HG02623 (cell line): ENCODE measurements around the gene WWTR1.

ENCODE experiments used
- ATAC-seq: cut with Tn5 transposase; IDR thresholded peaks from one replicate; pipeline ENCODE4 v1.9.1; 2021; ENCODE audit warnings: moderate library complexity; ENCODE audit not compliant: unreplicated experiment

Gene WWTR1

GRCh38 chr3:149625795-149626194, 32.0 kb downstream of the WWTR1 start:
- no peak for ATAC-seq

- no peak for ATAC-seq
Observed at GRCh38 chr3:149623824-149624223, 34.0 kb downstream of the WWTR1 start.

GRCh38 chr3:149621218-149622005, 36.4 kb downstream of the WWTR1 start:
- ATAC-seq: peak; percentile 68

- ATAC-seq: peak; percentile 53
Observed at GRCh38 chr3:149620291-149621020, 37.4 kb downstream of the WWTR1 start.

GRCh38 chr3:149619136-149619535, 38.7 kb downstream of the WWTR1 start:
- ATAC-seq: no peak

- ATAC-seq: no peak
Observed at GRCh38 chr3:149618151-149619123, 39.4 kb downstream of the WWTR1 start.

GRCh38 chr3:149615731-149616221, 42.0 kb downstream of the WWTR1 start:
- no peak for ATAC-seq

- ATAC-seq: no peak
Observed at GRCh38 chr3:149613988-149614387, 43.8 kb downstream of the WWTR1 start.

- ATAC-seq: no peak
Observed at GRCh38 chr3:149612456-149612855, 45.4 kb downstream of the WWTR1 start.

GRCh38 chr3:149611149-149611548, 46.7 kb downstream of the WWTR1 start:
- no peak for ATAC-seq

- ATAC-seq: no peak
Observed at GRCh38 chr3:149610351-149611105, 47.3 kb downstream of the WWTR1 start.

GRCh38 chr3:149609595-149609994, 48.2 kb downstream of the WWTR1 start:
- ATAC-seq: peak; percentile 74

GRCh38 chr3:149608987-149609386, 48.8 kb downstream of the WWTR1 start:
- no peak for ATAC-seq

GRCh38 chr3:149605902-149606301, 51.9 kb downstream of the WWTR1 start:
- ATAC-seq: no peak

GRCh38 chr3:149604125-149604875, 53.5 kb downstream of the WWTR1 start:
- no peak for ATAC-seq

- ATAC-seq: no peak
Observed at GRCh38 chr3:149603126-149604074, 54.4 kb downstream of the WWTR1 start.

- ATAC-seq: no peak
Observed at GRCh38 chr3:149600634-149601033, 57.2 kb downstream of the WWTR1 start.

- no peak for ATAC-seq
Observed at GRCh38 chr3:149599236-149599635, 58.6 kb downstream of the WWTR1 start.
